Endothelial cell of umbilical vein (primary cell): ENCODE data around the gene RNLS. TPM values are rescaled to one million over a fixed set of nuclear protein-coding genes. Genes with fewer than 3 reads are reported as not detected.

ENCODE experiments used
- BruUV-seq: library from RNA; stranded (reverse); fragments of 400-500 nt; replicated peaks from 2 replicates; lab custom pipeline; 2021; lab: Mats Ljungman, UMichigan
- CTCF ChIA-PET: fragments of 300-600, 350-600 bp; sonication (Branson Sonifier 250); formaldehyde crosslinking; loops from one replicate; lab custom pipeline; 2021; ENCODE audit warnings: antibody characterized with exemption, inconsistent platforms; lab: Charles Lee
- POLR2A ChIA-PET: fragments of 300-600, 350-600 bp; sonication (Branson Sonifier 250); formaldehyde crosslinking; loops from one replicate; lab custom pipeline; 2021; ENCODE audit warnings: antibody characterized with exemption, inconsistent platforms; lab: Charles Lee
- DNase-seq: peaks from one replicate; pipeline ENCODE4 v3.0.0-alpha.2; 2011; ENCODE audit warnings: low read depth, low spot score
- FAIRE-seq: peaks from 2 replicates; lab custom pipeline; 2011; peaks lifted over from hg19 to GRCh38; lab: Jason Lieb, UNC
- H2AFZ ChIP-seq: 2 replicates; pipeline ENCODE4 v1.6.0; 2012; ENCODE audit warnings: low read depth, low read length, control low read depth, inconsistent platforms
- H3K27ac ChIP-seq: 2 replicates; pipeline ENCODE4 v1.5.1; 2011; ENCODE audit warnings: low read depth, mild to moderate bottlenecking, control low read depth, low read length, moderate library complexity; ENCODE audit not compliant: insufficient read depth
- H3K27me3 ChIP-seq, 2 experiments: 2 replicates each; pipeline versions ENCODE4 v1.6.0 to v1.6.1; 2011; ENCODE audit warnings: low read length in 2 of 2, mixed read lengths in 1 of 2; ENCODE audit not compliant: control insufficient read depth in 2 of 2, insufficient read depth in 2 of 2
- H3K36me3 ChIP-seq, 2 experiments: 2 replicates in 1 of 2; 3 replicates in 1 of 2; pipeline ENCODE4 v1.5.1; 2011; ENCODE audit warnings: low read length in 2 of 2, mild to moderate bottlenecking in 1 of 2, moderate library complexity in 1 of 2; ENCODE audit not compliant: control insufficient read depth in 2 of 2, insufficient read depth in 2 of 2; ENCODE audit errors: extremely low read depth in 1 of 2
- H3K4me1 ChIP-seq: 3 replicates; pipeline ENCODE4 v1.5.1; 2011; ENCODE audit warnings: mild to moderate bottlenecking, low read length; ENCODE audit not compliant: control insufficient read depth, insufficient read depth; ENCODE audit errors: extremely low read depth
- H3K4me2 ChIP-seq: 2 replicates; pipeline ENCODE4 v1.6.1; 2011; ENCODE audit warnings: low read length, control low read depth, mixed read lengths; ENCODE audit not compliant: insufficient read depth
- H3K4me3 ChIP-seq, 3 experiments: fragments of 200-600 bp in 1 of 3; sonication (generic), shearing (Covaris generic) in 1 of 3; replicated peaks in 1 of 3; 2 replicates each; pipeline ENCODE4 v1.5.1; 2011 to 2016; ENCODE audit warnings: control low read depth in 3 of 3, low read length in 3 of 3, mild to moderate bottlenecking in 2 of 3, inconsistent platforms in 1 of 3, low read depth in 1 of 3, moderate library complexity in 1 of 3; ENCODE audit not compliant: insufficient read depth in 1 of 3
- H3K79me2 ChIP-seq: 2 replicates; pipeline ENCODE4 v1.6.0; 2012; ENCODE audit warnings: low read length, inconsistent platforms; ENCODE audit not compliant: control insufficient read depth, insufficient read depth
- H3K9ac ChIP-seq: replicated peaks from 2 replicates; pipeline ENCODE3; 2011; ENCODE audit warnings: low read length, control low read depth; ENCODE audit not compliant: insufficient read depth; ENCODE audit errors: extremely low read depth
- H3K9me1 ChIP-seq: replicated peaks from 3 replicates; pipeline ENCODE4 v1.6.0; 2011; ENCODE audit warnings: mild to moderate bottlenecking, low read length; ENCODE audit not compliant: control insufficient read depth, insufficient read depth; ENCODE audit errors: extremely low read depth
- H3K9me3 ChIP-seq: replicated peaks from 2 replicates; pipeline ENCODE4 v1.5.1; 2012; ENCODE audit warnings: low read length, inconsistent platforms; ENCODE audit not compliant: control insufficient read depth, insufficient read depth
- H4K20me1 ChIP-seq: replicated peaks from 2 replicates; pipeline ENCODE3; 2011; ENCODE audit warnings: mild to moderate bottlenecking, low read length; ENCODE audit not compliant: control insufficient read depth, insufficient read depth; ENCODE audit errors: extremely low read depth
- CTCF ChIP-seq, 2 donors: IDR thresholded peaks; 1 replicate in 1 of 2; 2 replicates in 1 of 2; pipeline ENCODE4 v1.5.1; 2011; ENCODE audit warnings: low read length in 2 of 2, mild to moderate bottlenecking in 2 of 2, moderate library complexity in 2 of 2, control low read depth in 1 of 2, inconsistent platforms in 1 of 2, low read depth in 1 of 2; ENCODE audit not compliant: insufficient read depth in 1 of 2; ENCODE audit errors: extremely low read depth in 1 of 2
- EZH2 ChIP-seq: IDR thresholded peaks from 2 replicates; pipeline ENCODE4 v1.6.1; 2012; ENCODE audit warnings: borderline replicate concordance, low read depth, mild to moderate bottlenecking, moderate library complexity, low read length, inconsistent platforms; ENCODE audit not compliant: severe bottlenecking
- GATA2 ChIP-seq: IDR thresholded peaks from 2 replicates; pipeline ENCODE4 v1.7.0; 2011; ENCODE audit warnings: low read depth, mild to moderate bottlenecking, moderate library complexity, mixed read lengths, low read length; ENCODE audit not compliant: insufficient read length, insufficient read depth
- MAX ChIP-seq: IDR thresholded peaks from 2 replicates; pipeline ENCODE4 v1.6.1; 2011; ENCODE audit not compliant: insufficient read depth, insufficient read length
- POLR2A ChIP-seq: IDR thresholded peaks from 2 replicates; pipeline ENCODE4 v1.6.1; 2012; ENCODE audit warnings: low read depth, mild to moderate bottlenecking, control low read depth, low read length
- POLR2AphosphoS5 ChIP-seq: IDR thresholded peaks from 2 replicates; pipeline ENCODE4 v1.6.1; 2012; ENCODE audit warnings: low read depth, mild to moderate bottlenecking, control low read depth, low read length, moderate library complexity; ENCODE audit not compliant: insufficient read depth
- dilution Hi-C: fragments of 300-500 bp; cut with MboI; formaldehyde crosslinking; loops from one replicate; pipeline ENCODE4 v1.15.0; 2019; ENCODE audit warnings: low sequenced_read_pairs; ENCODE audit not compliant: extremely low pct_ligation_motif_present
- intact Hi-C: fragments of 100-400 bp; cut with micrococcal nuclease; formaldehyde crosslinking; loops from one replicate; pipeline ENCODE4 v1.10.0; 2022
- polyA plus RNA-seq, 4 experiments: library from polyadenylated mRNA; depleted of rRNA in 3 of 4; stranded (reverse) in 3 of 4; unstranded in 1 of 4; fragments of >200 nt; gene quantifications; 2 replicates each; pipeline versions ENCODE4 v1.2.1 to v1.2.3, GENCODE V29; 2011 to 2012; ENCODE audit warnings: missing spikeins in 1 of 4
- total RNA-seq: library from RNA; stranded (reverse); gene quantifications from 2 replicates; pipeline ENCODE4 v1.2.3, GENCODE V29; 2021

The RNLS gene
- total and polyA plus RNA-seq, 2 donors (not counting 3 experiments of a cell fraction or from before 2014, with no cell fraction given), result 2.5 to 4.6 TPM

GRCh38 chr10:88546497-88546896 lies 36.6 kb downstream of the RNLS start:
- dilution Hi-C loops, result no loop called here
- Histone ChIP-seq H3K4me1 (peaks cover 2% of the 10 kb centered on the region), H3K9me1 (no peaks in the 10 kb centered on the region), H3K27ac (no peak overlapping the region), H3K9ac (no peak overlapping the region), H3K36me3 (no peaks in the 10 kb centered on the region), H3K79me2 (no peaks in the 10 kb centered on the region), H2AFZ (no peak overlapping the region), H4K20me1 (no peaks in the 10 kb centered on the region), H3K4me3 (no peak overlapping the region), H3K9me3 (no peaks in the 10 kb centered on the region), H3K27me3 (no peaks in the 10 kb centered on the region), H3K4me2 (no peak overlapping the region)
- no peak for TF ChIP-seq EZH2
- TF ChIP-seq POLR2A, result no peak
- no peak for TF ChIP-seq CTCF (IDR thresholded peaks at IDR 0.05; ENCODE audit: extremely low read depth in 1 of 2, insufficient read depth in 1 of 2, low read depth in 1 of 2, low read length in 2 of 2)
- no peak for TF ChIP-seq MAX
- TF ChIP-seq GATA2, result no peak
- no peak for TF ChIP-seq POLR2AphosphoS5
- DNase-seq, result peak; percentile 15
- intact Hi-C loops, result no loop called here
- FAIRE-seq, result no peak
- ChIA-PET POLR2A (no interaction called here), CTCF (interaction anchor here (1.0 kb wide), 1 partner anchor 8 kb away, joined by 3 read pairs; no protein-coding TSS in a partner anchor)
- no TSS peak for BruUV-seq
